GM21528 (cell line): ENCODE results near the gene SCARF2.
"Not testable (repeated sequence)": the region's sequence is repeated elsewhere in the genome, so short reads cannot be mapped to it uniquely, and the experiment has no call there.

Experiments used
- ATAC-seq: cut with Tn5 transposase; IDR thresholded peaks from one replicate; pipeline ENCODE4 v1.9.1; 2021; ENCODE audit warnings: mild to moderate bottlenecking, moderate library complexity; ENCODE audit not compliant: unreplicated experiment, low FRiP score

SCARF2 gene

DNA sequence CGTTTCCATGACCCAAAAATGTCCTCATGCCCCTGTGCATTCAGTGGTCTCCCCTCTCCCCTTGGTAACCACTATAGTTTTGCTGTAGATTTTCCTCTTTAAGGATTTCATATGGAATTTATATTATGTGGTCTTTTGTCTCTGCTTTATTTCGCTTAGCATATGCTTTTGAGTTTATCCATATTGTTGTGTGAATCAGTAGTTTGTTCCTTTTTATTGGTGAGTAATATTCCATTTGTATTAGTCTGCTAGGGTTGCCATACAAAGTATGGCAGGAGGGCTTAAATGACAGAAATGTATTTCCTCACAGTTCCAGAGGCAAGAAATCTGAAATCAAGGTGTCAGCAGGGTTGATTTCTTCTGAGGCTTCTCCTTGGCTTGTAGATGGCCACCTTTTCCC, 40.1 kb downstream of the SCARF2 start:
- no peak for ATAC-seq

DNA sequence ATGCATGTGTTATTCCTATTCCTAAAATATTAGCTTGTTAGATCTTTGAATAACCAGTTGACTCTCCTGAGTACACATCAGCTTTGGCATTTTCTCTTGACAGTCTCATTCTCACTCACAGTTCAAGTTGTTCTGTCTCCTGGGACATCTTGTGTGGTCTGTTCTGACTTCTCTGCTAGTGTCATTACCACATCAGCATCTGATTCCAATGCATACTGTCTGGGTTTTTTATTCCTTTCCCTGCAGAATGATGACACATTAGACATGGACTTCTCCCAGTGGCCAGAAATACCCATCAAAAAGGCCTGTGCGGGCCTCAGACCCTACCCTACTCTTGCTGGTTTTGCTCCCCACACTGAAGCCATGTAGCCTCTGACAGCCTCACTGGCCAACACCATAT, 41.0 kb downstream of the SCARF2 start:
- no peak for ATAC-seq

DNA sequence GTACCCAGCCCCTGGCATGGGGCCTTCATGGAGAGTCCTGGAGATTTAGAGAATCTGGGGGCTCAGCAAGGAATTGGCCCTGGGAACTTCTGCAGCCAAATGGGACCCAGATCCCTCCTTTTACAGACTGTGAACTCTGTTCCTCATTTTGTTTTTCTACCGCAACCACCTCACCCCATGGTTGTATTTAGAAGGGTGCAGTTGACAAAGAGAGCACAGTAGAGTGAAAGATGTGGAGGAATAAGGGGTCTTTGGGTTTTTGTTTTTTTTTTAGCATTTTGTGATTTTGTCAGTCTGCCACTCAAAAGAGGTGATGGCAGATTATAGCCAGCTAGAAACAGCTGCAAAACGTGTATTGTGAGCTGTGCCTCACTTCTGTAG, 41.7 kb downstream of the SCARF2 start:
- ATAC-seq, result no peak

DNA sequence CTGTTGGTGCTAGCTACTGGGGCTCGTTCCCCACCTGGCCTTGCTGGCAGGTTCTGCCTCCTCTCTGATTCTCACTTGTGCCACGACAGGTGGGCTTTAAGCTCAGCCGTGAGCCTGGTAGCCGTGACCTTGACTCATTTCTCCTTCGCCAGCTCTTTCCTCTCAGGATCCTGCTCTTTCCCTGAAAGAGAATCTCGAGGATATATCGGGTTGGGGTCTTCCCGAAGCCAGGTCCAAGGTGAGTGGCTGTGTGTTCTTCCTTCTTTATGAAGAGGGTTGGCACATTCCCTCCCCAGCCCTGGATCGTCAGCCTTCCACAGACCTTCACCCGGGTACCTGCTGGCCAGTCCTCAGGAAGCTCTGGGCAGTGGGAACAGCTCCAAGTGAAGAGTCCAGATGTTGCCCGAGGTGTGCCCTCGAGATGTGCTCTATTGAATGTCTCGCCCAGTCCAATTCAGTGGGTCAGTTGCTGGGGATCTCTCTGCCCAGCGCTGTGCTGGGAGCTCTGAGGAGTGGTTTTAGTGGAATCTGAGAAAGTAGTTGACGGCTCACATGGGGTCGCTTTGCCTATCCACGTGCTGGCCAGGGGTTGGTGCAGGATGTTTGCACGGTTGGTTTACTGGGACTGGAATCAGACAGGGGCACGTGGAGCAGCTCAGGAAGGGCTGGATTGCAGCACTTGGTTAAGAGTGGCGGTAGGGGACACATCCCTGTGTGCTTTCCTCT, 42.3 kb downstream of the SCARF2 start:
- ATAC-seq, result no peak

DNA sequence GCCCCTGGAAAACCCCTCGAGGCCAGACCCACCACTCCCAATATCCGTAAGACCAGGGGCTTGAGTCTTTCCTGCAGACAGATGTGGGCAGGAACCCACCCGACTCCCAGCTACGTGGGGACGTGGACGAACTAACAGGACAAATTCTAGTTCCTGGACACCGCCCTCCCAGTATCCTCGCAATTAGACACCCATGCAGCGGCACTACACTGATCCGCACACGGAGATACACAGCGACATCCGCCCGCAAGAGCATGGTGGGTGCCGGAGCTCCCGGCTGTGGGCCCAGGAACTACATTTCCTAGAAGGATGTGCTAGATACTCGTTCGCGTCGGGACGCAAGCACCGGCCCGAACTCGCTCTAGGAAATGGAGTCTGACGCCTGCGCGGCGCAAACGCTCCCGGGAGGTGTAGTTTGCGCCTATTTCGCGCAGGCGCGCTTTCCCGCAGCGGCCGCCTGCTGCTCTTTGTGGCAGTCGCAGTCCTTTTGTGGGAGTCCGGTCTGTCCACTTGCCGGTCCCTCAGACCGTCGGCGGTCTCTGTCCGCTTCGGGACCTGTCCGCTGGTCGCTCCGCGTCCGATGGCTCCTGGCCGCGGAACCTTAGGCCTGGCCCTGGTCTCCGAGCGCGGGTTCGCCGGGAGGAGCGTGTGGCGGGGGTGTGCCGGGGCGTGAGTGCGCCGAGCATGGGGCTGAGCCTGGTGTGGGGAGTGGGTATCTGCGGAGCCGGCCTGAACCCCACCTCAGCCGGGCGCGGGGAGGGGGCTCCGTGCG, 43.7 kb downstream of the SCARF2 start, which contains the start of gene ZNF74:
ZNF74 (plus strand) TSS at position 447 of the 772 bp plus-strand sequence. CDS start 478 bp downstream, outside the sequence.
- ATAC-seq, result peak; percentile 59

DNA sequence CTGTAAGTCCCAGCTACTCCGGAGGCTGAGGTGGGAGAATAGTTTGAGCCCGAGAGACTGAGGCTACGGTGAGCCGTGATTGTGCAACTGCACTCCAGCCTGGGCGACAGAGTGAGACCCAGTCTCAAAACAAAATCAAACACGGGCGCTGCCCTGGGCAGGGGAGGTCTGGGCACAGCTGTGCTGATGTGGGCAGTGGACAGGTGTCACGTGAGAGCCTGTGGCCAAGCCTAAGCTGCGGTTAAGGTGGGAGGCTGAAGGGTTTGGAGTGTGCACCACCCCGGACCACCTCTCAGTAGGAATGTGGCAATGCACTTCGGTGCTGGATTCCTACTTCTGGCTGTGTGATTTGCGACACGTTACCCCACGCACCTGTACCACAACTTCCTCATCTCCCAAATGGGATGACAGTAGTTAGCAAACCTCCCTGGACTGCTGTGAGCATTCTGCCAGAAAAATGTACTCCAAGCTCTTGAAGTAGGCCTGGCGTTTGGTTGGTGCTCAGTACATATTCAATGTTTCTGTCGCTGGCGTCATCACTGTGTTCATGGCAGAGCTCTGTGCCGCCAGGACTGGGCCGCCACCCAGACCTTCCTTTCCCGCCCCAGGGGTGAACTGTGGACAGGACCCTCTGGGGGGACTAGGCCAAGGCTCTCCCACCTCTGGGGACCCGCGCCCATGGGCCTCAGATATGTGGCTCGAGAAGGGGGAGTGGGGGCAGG, 44.5 kb downstream of the SCARF2 start:
- ATAC-seq, result no peak

DNA sequence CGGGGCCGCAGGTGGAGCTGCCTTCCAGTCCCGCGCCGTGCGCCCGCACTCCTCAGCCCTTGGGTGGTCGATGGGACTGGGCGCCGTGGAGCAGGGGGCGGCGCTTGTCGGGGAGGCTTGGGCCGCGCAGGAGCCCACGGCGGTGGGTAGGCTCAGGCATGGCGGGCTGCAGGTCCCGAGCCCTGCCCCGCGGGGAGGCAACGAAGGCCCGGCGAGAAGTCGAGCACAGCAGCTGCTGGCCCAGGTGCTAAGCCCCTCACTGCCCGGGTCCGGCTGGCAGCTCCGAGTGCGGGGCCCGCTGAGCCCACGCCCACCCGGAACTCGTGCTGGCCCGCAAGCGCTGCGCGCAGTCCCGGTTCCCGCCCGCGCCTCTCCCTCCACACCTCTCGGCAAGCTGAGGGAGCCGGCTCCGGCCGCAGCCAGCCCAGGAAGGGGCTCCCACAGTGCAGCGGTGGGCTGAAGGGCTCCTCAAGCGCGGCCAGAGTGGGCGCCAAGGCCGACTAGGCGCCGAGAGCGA, 45.2 kb downstream of the SCARF2 start:
- ATAC-seq, result not testable (repeated sequence)

DNA sequence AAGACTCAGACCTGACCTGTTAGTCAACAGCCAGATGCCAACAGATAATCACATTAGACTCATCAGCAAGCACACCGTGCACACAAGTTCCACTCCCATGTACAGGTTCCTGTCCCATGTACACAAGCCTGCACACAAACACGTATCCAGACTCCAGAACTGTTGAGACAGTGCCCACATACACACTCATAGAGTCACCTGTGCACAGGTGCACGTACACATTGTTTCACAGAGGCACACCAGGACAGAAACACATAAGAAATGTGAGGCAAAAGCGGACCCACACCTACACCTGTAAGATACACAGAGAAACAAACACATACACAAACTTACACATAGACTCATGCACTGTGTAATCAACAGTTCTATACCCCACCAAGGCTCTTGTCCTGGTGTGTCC, 46.4 kb downstream of the SCARF2 start:
- no peak for ATAC-seq

DNA sequence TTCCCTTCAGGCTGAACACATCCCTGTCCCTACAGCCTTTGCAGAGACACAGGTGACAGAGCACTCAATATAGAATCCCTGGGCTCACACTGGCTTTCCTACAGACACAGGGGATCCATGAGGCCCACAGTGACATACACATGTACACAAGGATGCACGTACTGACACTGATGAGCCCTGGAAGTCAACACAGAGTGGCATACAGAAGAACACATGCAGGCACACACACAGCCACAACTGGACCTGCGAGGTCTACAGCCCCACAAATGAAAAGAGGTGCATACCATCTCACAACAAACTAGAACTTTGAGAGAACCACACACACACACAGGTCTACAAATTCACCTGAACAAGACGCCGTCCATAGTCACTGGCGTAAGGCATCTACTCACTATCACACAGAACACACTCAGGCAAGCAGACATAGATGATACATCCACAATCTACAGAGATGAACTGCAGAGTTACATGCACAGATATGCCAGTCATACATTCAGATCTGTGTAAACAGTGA, 47.2 kb downstream of the SCARF2 start:
- no peak for ATAC-seq

DNA sequence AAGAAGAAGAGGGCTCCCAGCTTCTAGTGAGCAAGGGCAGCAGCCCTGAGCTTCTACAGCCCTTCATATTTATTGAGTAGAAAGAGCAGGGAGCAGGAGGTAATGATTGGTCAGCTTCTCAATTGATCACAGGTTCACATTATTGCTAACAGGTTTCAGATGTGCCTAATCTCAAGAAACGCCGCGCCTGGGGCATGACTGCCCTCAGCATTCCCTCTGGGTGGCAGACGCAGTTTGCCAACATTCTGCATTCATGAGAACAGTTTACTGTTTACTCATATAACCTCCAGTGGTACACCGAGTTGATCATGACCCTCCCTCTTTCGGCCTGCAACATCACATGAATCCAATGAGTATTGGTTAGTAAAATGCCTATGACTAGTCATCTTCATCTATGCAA, 48.3 kb downstream of the SCARF2 start:
- no peak for ATAC-seq

DNA sequence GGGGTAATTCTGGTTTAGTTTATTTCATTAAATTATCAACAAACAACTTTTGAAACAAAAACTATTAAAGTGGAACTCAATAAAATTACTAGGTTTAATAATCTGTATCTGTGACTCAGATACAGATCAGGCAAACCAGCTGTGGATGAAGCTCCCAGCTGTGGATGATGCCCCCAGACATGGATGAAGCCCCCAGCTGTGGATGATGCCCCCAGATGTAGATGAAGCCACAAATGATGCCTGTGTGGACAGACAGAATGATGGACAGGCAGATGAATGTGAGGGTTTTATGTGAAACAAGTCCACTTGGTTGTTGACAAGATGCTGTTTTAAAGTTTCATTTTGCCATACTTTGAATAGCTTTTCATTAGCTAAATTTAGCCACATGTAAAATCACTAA, 49.4 kb downstream of the SCARF2 start:
- no peak for ATAC-seq

DNA sequence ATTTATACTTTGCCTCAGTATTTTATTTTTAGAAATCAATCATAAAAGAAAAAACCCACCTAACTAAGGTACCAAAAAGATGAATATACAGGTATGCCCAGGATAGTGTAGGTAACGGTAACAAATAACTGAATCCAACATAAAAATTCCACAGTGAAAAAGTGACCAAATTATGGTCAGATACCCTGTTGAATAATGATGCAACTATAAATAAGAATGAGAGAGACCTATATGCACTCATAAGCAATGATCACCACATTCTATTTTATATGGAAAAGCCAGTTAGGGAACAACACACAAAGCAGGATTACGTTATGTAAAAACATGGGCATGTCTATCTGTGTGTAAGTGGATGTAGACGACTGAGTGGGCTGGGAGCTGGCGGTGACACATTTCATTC, 50.7 kb downstream of the SCARF2 start:
- ATAC-seq, result no peak

DNA sequence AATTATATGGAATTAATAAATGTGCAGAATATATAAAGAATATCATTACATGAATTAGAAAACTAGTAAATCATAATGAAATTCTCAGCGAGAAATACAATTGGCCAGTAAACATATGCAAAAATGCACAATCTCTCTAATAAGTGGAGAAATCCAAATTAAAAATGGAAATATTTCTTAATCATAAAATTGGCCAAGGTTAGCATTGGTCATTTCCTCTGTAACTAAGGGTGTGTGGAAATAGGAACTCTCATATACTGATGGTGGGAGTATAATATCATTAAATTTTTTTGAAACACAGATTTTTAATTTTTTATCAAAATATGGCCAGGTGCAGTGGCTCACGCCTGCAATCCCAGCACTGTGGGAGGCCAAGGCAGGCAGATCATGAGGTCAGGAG, 51.3 kb downstream of the SCARF2 start:
- no peak for ATAC-seq

DNA sequence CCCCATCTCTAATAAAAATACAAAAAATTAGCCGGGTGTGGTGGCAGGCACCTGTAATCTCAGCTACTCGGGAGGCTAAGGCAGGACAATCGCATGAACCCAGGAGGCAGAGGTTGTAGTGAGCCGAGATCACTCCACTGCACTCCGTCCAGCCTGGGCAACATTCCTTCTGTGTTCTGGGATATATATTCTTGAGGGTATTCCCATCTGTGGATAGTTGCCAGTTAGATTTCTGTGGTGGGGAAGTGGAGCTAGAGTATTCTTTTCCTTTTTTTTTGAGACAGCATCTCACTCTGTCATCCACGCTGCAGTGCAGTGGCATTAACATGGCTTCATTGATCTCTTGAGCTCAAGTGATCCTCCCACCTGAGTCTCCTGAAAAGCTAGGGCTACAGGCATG, 52.8 kb downstream of the SCARF2 start:
- no peak for ATAC-seq

DNA sequence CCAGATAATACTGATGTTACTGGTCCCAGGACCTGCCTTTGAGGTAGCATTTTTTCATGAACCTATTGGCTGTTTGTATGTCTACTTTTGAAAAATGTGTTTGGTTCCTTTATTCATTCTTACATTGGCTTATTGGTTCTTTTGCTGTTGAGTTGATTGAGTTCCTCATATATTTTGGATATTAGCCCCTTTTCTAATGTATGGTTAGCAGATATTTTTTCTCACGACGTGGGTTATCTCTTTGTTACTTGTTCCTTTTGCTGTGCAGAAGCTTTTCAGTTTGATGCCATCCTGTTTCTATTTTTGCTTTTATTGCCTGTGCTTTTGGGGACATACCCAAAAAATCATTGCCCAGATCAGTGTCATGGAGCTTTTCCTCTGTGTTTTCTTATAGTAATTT, 53.5 kb downstream of the SCARF2 start:
- ATAC-seq, result no peak

DNA sequence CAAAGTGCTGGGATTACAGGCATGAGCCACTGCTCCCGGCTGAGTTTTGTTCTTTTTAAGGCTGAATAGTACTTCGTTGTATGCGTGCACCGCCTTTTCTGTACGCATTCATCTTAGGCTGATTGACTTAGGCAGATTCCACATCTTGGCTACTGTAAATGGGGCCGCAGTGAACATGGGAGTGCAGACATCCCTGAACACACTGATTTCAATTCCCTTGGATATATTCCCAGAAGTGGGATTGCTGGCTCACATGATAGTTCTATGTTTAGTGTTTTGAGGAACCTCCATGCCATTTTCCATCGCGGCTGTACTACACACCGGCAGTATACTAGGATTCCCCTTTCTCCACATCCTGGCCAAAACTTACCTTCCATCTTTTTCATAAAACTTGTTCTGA, 54.1 kb downstream of the SCARF2 start:
- ATAC-seq, result no peak

DNA sequence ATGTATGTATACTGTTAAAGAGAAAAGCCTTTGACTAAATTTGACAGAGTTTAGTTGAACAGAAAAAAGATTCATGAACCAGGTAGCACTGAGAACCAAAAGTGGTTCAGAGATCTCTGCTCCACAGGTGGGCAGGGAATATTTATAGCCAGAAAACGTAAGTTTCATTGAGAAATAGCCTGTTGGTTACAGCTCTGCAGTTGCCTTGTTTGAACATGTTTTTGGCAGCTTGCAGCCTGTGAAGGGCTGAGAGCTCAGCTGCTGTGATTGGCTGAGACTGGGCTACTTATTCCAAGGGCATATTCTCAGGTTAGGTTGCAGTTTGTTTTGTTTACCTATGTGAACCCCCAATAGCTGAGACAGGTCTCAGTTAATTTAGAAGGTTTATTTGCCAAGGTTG, 57.1 kb downstream of the SCARF2 start:
- no peak for ATAC-seq

DNA sequence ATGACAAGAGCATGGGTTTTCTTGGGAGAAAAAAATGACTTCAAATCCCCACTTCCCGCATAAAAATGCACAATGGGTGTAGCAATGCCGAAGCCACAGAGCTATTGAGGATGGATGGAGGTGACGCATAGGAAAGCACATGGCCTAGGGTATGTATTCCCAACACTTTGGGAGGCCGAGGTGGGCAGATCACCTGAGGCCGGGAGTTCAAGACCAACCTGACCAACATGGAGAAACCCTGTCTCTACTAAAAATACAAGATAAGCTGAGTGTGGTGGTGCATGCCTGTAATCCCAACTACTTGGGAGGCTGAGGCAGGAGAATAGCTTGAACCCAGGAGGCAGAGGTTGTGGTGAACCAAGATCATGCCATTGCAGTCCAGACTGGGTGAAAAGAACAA, 58.9 kb downstream of the SCARF2 start:
- ATAC-seq, result not testable (repeated sequence)

DNA sequence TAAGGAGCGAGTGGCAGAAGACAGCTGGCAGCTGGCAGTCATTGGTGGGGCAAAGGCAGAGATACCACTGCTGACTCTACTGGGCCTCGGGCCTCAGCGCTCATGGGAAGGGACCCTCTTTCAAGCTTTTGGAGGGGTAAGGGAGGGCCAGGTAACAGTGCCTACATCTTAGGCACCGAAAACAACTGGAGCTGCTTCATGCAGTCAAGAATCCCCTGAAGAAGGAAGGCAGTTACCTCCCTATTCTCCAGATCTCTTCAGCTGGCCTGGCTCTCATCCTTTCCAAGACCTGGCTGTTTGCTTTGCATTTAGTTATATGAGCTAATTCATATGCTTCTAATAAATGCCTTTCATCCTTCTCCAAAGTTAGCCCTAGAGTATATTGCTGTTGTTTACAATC, 59.5 kb downstream of the SCARF2 start:
- no peak for ATAC-seq

DNA sequence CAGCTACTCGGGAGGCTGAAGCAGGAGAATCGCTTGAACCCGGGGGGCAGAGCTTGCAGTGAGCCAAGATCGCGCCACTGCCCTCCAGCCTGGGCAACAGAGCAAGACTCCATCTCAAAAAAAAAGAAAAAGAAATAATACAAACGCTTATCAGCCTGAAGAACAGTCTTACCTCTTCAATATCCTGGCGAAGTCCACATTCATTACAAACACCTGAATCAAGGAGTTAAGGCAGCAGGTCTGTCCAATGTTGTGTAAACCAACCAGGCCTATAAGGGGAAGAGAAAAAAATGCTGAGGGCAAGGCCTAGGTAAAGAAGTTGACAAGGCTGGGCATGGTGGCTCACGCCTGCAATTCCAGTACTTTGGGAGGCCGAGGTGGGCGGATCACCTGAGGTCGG, 60.6 kb downstream of the SCARF2 start:
- ATAC-seq, result not testable (repeated sequence)

DNA sequence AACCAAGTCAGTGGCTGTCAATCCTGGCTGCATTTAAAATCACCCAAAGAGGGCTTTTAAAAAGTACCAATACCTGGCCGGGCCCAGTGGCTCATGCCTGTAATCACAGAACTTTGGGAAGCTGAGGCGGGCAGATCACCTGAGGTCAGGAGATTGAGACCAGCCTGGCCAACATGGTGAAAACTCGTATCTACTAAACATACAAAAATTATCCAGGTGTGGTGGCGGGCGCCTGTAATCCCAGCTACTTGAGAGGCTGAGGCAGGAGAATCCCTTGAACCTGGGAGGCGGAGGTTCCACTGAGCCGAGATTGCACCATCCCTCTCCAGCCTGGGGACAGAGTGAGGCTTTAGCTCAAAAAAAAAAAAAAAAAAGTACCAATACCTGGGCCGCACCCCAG, 61.3 kb downstream of the SCARF2 start:
- ATAC-seq, result not testable (repeated sequence)
